Naive thymus-derived CD4-positive, alpha-beta T cell (primary cell): Measurements from ENCODE around the gene LCLAT1. TPM values are rescaled to one million over a fixed set of nuclear protein-coding genes. Genes with fewer than 3 reads are reported as not detected.
A peak's percentile ranks its signal among the peaks of the same experiment; 100 is the strongest.

ENCODE experiments used
- ATAC-seq: fragments of 150-1000 bp; cut with Tn5 transposase; 2 replicates; pipeline ENCODE4 v1.10.0; 2021; ENCODE audit warnings: mild to moderate bottlenecking, moderate library complexity
- CTCF ChIA-PET: fragments of 350-600 bp; sonication (Branson Sonifier 250); formaldehyde crosslinking; loops from one replicate; lab custom pipeline; 2021; ENCODE audit warnings: antibody characterized with exemption; lab: Charles Lee
- POLR2A ChIA-PET: fragments of 350-600 bp; sonication (Branson Sonifier 250); formaldehyde crosslinking; loops from one replicate; lab custom pipeline; 2021; ENCODE audit warnings: antibody characterized with exemption, inconsistent platforms; lab: Charles Lee
- DNase-seq, 9 donors: peaks; one replicate each; pipeline versions ENCODE4 v3.0.0 to v3.0.0-alpha.2; 2020 to 2022; ENCODE audit warnings: mixed read lengths in 1 of 9
- H3K27ac ChIP-seq: one replicate; pipeline ENCODE4 v1.7.0; 2013; ENCODE audit warnings: mild to moderate bottlenecking, low read depth, low read length, moderate library complexity
- H3K27me3 ChIP-seq, 2 donors: one replicate each; pipeline ENCODE4 v1.7.0; 2013; ENCODE audit warnings: low read length in 2 of 2, mild to moderate bottlenecking in 2 of 2, moderate library complexity in 2 of 2; ENCODE audit not compliant: control insufficient read depth in 2 of 2, insufficient read depth in 2 of 2
- H3K36me3 ChIP-seq, 3 experiments: 1 replicate in 2 of 3; 2 replicates in 1 of 3; pipeline ENCODE4 v1.7.0; 2013; ENCODE audit warnings: low read length in 3 of 3, mild to moderate bottlenecking in 3 of 3, moderate library complexity in 1 of 3; ENCODE audit not compliant: insufficient read depth in 3 of 3, control insufficient read depth in 2 of 3
- H3K4me1 ChIP-seq, 2 donors: one replicate each; pipeline ENCODE4 v1.7.0; 2013; ENCODE audit warnings: low read length in 2 of 2, mild to moderate bottlenecking in 2 of 2, moderate library complexity in 1 of 2; ENCODE audit not compliant: control insufficient read depth in 2 of 2, insufficient read depth in 2 of 2
- H3K4me3 ChIP-seq: 2 replicates; pipeline ENCODE4 v1.7.0; 2013; ENCODE audit warnings: mild to moderate bottlenecking, low read length
- H3K9me3 ChIP-seq, 3 experiments: 1 replicate in 2 of 3; 2 replicates in 1 of 3; pipeline ENCODE4 v1.7.0; 2013; ENCODE audit warnings: low read length in 3 of 3; ENCODE audit not compliant: control insufficient read depth in 2 of 3
- H3K27ac Mint-ChIP-seq, 9 donors: one replicate each; pipeline ENCODE4 v1.8.0; 2020 to 2022; ENCODE audit warnings: mixed read lengths in 9 of 9, mild to moderate bottlenecking in 8 of 9, moderate library complexity in 5 of 9, inconsistent platforms in 2 of 9
- H3K27me3 Mint-ChIP-seq, 5 donors: one replicate each; pipeline ENCODE4 v1.8.0; 2021 to 2022; ENCODE audit warnings: mixed read lengths in 5 of 5, mild to moderate bottlenecking in 1 of 5
- H3K36me3 Mint-ChIP-seq, 5 donors: one replicate each; pipeline ENCODE4 v1.8.0; 2020 to 2022; ENCODE audit warnings: mixed read lengths in 5 of 5, mild to moderate bottlenecking in 3 of 5, inconsistent platforms in 1 of 5
- H3K4me1 Mint-ChIP-seq, 7 donors: one replicate each; pipeline ENCODE4 v1.8.0; 2020 to 2022; ENCODE audit warnings: mixed read lengths in 7 of 7, mild to moderate bottlenecking in 3 of 7, inconsistent platforms in 1 of 7
- H3K4me3 Mint-ChIP-seq, 10 donors: one replicate each; pipeline ENCODE4 v1.8.0; 2020 to 2022; ENCODE audit warnings: mild to moderate bottlenecking in 10 of 10, mixed read lengths in 10 of 10, moderate library complexity in 6 of 10, inconsistent platforms in 2 of 10
- H3K9me3 Mint-ChIP-seq, 11 donors: one replicate each; pipeline ENCODE4 v1.8.0; 2020 to 2022; ENCODE audit warnings: mixed read lengths in 11 of 11, mild to moderate bottlenecking in 4 of 11, inconsistent platforms in 1 of 11, moderate library complexity in 1 of 11
- intact Hi-C, 2 donors: fragments of 100-400 bp; cut with micrococcal nuclease; formaldehyde crosslinking; loops; one replicate each; pipeline ENCODE4 v1.15.1; 2023
- polyA plus RNA-seq, 2 donors: library from polyadenylated mRNA; unstranded; fragments of 300-500 nt; fragmentation: Illumina TruSeq; gene quantifications; one replicate each; pipeline ENCODE4 v1.2.3, GENCODE V29; 2021
- total RNA-seq, 6 experiments: library from RNA in 5 of 6; stranded (reverse) in 5 of 6; gene quantifications; 1 replicate in 5 of 6; 2 replicates in 1 of 6; pipeline ENCODE4 v1.2.3 and lab custom pipeline; 2021 to 2026

The LCLAT1 gene
- total and polyA plus RNA-seq, 7 experiments from 2014 or later, result 16.2 to 37.6 (median 22.2) TPM

DNA sequence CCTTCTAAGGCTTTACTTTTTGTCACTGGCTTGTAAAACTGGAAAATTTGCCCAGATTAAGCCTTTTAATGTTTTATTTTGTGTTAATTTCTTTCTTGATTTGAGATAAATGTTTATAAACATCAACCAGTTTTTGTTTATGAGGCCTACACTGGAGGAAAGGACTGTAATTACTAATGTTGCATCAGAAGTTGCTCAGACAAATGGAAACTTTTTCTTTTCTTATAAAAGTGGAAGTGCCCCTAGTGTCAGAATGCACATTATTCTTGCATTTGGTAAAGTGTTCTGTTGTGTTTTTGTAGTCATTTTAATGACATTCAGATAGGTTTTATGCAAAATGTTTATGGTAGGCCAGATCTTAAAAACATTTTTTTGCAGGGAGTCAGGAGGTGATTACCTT, 25.3 kb downstream of the LCLAT1 start:
- peaks cover 0 to 20% of the 10 kb centered on the region in 2 donors for H3K4me1 ChIP-seq
- no peaks in the 10 kb centered on the region for H3K27me3 ChIP-seq
- peak overlapping the region in 2 of 9 donors; percentile 0 to 25 for H3K27ac Mint-ChIP-seq
- peaks cover 0 to 10% (median 3%) of the 10 kb centered on the region in 11 donors for H3K9me3 Mint-ChIP-seq
- no peak overlapping the region for H3K27ac ChIP-seq
- CTCF ChIA-PET, result interaction anchor here (1.1 to 6.0 kb wide), 3 partner anchors 10 to 238 kb away, joined by 3 to 51 read pairs (median 3); no protein-coding TSS in a partner anchor
- peaks cover 0 to 26% (median 13%) of the 10 kb centered on the region in 5 donors for H3K36me3 Mint-ChIP-seq
- H3K4me1 Mint-ChIP-seq, result peaks cover 14 to 78% (median 40%) of the 10 kb centered on the region in 7 donors
- H3K4me3 ChIP-seq, result no peak overlapping the region
- H3K9me3 ChIP-seq, result no peaks in the 10 kb centered on the region
- ATAC-seq (no peak), DNase-seq (peak in 1 of 9 donors; percentile 14)
- no peaks in the 10 kb centered on the region for H3K27me3 Mint-ChIP-seq
- H3K4me3 Mint-ChIP-seq, result no peak overlapping the region
- POLR2A ChIA-PET, result interaction anchor here (1.0 kb wide), 1 partner anchor 241 kb away, joined by 3 read pairs; the partner anchor contains the start of gene LBH
- H3K36me3 ChIP-seq, result no peaks in the 10 kb centered on the region
- intact Hi-C loops, result no loop called here

DNA sequence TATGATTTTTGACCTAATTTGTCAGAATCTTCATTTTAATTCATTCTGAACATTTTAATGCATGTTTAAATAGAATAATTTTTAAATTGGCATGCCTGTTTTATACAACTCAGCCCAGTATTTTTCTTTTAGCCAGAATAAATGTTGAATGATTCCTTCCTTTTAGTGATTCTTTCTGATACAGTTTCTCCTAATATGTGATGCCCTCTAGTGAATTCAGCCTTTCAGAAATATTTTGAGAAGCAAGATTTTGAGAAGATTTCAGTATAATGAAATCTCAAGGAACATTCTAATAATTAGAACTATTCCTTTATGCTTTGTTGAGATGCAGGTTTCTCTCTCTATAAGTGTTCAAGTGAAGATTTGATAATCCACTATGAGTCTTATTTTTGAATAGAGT, 28.5 kb downstream of the LCLAT1 start:
- peaks cover 0 to 20% of the 10 kb centered on the region in 2 donors for H3K4me1 ChIP-seq
- DNase-seq (peak in 5 of 9 donors; percentile 2 to 31 (median 15)), ATAC-seq (no peak)
- peaks cover 14 to 68% (median 27%) of the 10 kb centered on the region in 7 donors for H3K4me1 Mint-ChIP-seq
- peak overlapping the region in 1 of 10 donors; percentile 20 for H3K4me3 Mint-ChIP-seq
- intact Hi-C loops, result loop anchor here (1.0 to 2.0 kb wide), 11 partner anchors 29 to 310 kb away; partner anchors contain the start of genes LBH (in 1 of the 2) and LCLAT1 (in 1 of the 2)
- H3K9me3 ChIP-seq, result no peaks in the 10 kb centered on the region
- H3K4me3 ChIP-seq, result no peak overlapping the region
- peaks cover 0 to 13% (median 7%) of the 10 kb centered on the region in 5 donors for H3K36me3 Mint-ChIP-seq
- POLR2A ChIA-PET, result interaction anchor here (0.8 to 3.6 kb wide), 10 partner anchors 139 to 268 kb away, joined by 3 to 16 read pairs (median 4); no protein-coding TSS in a partner anchor
- H3K27ac Mint-ChIP-seq, result peak overlapping the region in 2 of 9 donors; percentile 5 to 8
- no peaks in the 10 kb centered on the region for H3K27me3 ChIP-seq
- CTCF ChIA-PET, result interaction anchor here (0.7 to 6.0 kb wide), 23 partner anchors 9 to 329 kb away, joined by 3 to 63 read pairs (median 4); partner anchors contain the start of genes LCLAT1 and YPEL5
- H3K27ac ChIP-seq, result no peak overlapping the region
- H3K27me3 Mint-ChIP-seq, result no peaks in the 10 kb centered on the region
- H3K9me3 Mint-ChIP-seq, result no peaks in the 10 kb centered on the region
- H3K36me3 ChIP-seq, result peaks cover 0 to 2% (median 0%) of the 10 kb centered on the region in 3 experiments

GRCh38 chr2:30476636-30477035, 29.6 kb downstream of the LCLAT1 start:
- H3K27me3 Mint-ChIP-seq, result no peaks in the 10 kb centered on the region
- no peaks in the 10 kb centered on the region for H3K9me3 Mint-ChIP-seq
- Histone ChIP-seq H3K27ac (no peak overlapping the region), H3K36me3 (peaks cover 0 to 4% (median 0%) of the 10 kb centered on the region in 3 experiments), H3K4me1 (peaks cover 0 to 23% of the 10 kb centered on the region in 2 donors), H3K9me3 (no peaks in the 10 kb centered on the region), H3K27me3 (no peaks in the 10 kb centered on the region), H3K4me3 (no peak overlapping the region)
- H3K36me3 Mint-ChIP-seq, result peaks cover 0 to 22% (median 15%) of the 10 kb centered on the region in 5 donors
- H3K4me1 Mint-ChIP-seq, result peaks cover 22 to 75% (median 35%) of the 10 kb centered on the region in 7 donors
- no peak overlapping the region for H3K4me3 Mint-ChIP-seq
- DNase-seq, result no peak
- ChIA-PET CTCF (interaction anchor here (0.6 to 6.0 kb wide), 20 partner anchors 10 to 387 kb away, joined by 3 to 63 read pairs (median 4); partner anchors contain the start of gene YPEL5), POLR2A (interaction anchor here (0.8 to 3.6 kb wide), 8 partner anchors 140 to 269 kb away, joined by 3 to 16 read pairs (median 4); no protein-coding TSS in a partner anchor)
- no peak overlapping the region for H3K27ac Mint-ChIP-seq
- intact Hi-C loops, result no loop called here
- no peak for ATAC-seq

GRCh38 chr2:30480703-30481322, 33.8 kb downstream of the LCLAT1 start:
- Histone ChIP-seq H3K36me3 (peaks cover 0 to 4% (median 0%) of the 10 kb centered on the region in 3 experiments), H3K9me3 (no peaks in the 10 kb centered on the region), H3K4me3 (no peak overlapping the region), H3K27me3 (no peaks in the 10 kb centered on the region), H3K27ac (no peak overlapping the region), H3K4me1 (peaks cover 0 to 16% of the 10 kb centered on the region in 2 donors)
- H3K27ac Mint-ChIP-seq, result peak overlapping the region in 7 of 9 donors; percentile 7 to 27 (median 14)
- peak overlapping the region in 1 of 10 donors; percentile 3 for H3K4me3 Mint-ChIP-seq
- DNase-seq, result no peak
- POLR2A ChIA-PET, result interaction anchor here (0.8 to 1.0 kb wide), 3 partner anchors 35 to 333 kb away, joined by 3 to 4 read pairs (median 3); no protein-coding TSS in a partner anchor
- no peak for ATAC-seq
- no peaks in the 10 kb centered on the region for H3K27me3 Mint-ChIP-seq
- H3K4me1 Mint-ChIP-seq, result peaks cover 11 to 56% (median 18%) of the 10 kb centered on the region in 7 donors
- intact Hi-C loops, result no loop called here
- H3K36me3 Mint-ChIP-seq, result peaks cover 0 to 28% (median 15%) of the 10 kb centered on the region in 5 donors
- CTCF ChIA-PET, result interaction anchor here (0.6 to 1.1 kb wide), 4 partner anchors 10 to 316 kb away, joined by 3 to 4 read pairs (median 3); no protein-coding TSS in a partner anchor
- no peaks in the 10 kb centered on the region for H3K9me3 Mint-ChIP-seq

GRCh38 chr2:30481323-30481800, 34.3 kb downstream of the LCLAT1 start:
- H3K4me3 ChIP-seq, result no peak overlapping the region
- ATAC-seq (peak; percentile 49), DNase-seq (no peak)
- no peaks in the 10 kb centered on the region for H3K27me3 Mint-ChIP-seq
- no peaks in the 10 kb centered on the region for H3K9me3 Mint-ChIP-seq
- H3K27me3 ChIP-seq, result no peaks in the 10 kb centered on the region
- peaks cover 0 to 4% (median 0%) of the 10 kb centered on the region in 3 experiments for H3K36me3 ChIP-seq
- H3K4me1 Mint-ChIP-seq, result peaks cover 11 to 57% (median 18%) of the 10 kb centered on the region in 7 donors
- peak overlapping the region in 6 of 9 donors; percentile 1 to 19 (median 14) for H3K27ac Mint-ChIP-seq
- peak overlapping the region in 2 of 10 donors; percentile 1 to 3 for H3K4me3 Mint-ChIP-seq
- H3K4me1 ChIP-seq, result peaks cover 0 to 13% of the 10 kb centered on the region in 2 donors
- CTCF ChIA-PET, result interaction anchor here (0.9 to 1.1 kb wide), 3 partner anchors 10 to 273 kb away, joined by 3 to 4 read pairs (median 3); no protein-coding TSS in a partner anchor
- intact Hi-C loops, result no loop called here
- POLR2A ChIA-PET, result interaction anchor here (0.9 kb wide), 1 partner anchor 247 kb away, joined by 3 read pairs; no protein-coding TSS in a partner anchor
- H3K36me3 Mint-ChIP-seq, result peaks cover 1 to 28% (median 15%) of the 10 kb centered on the region in 5 donors
- no peak overlapping the region for H3K27ac ChIP-seq
- no peaks in the 10 kb centered on the region for H3K9me3 ChIP-seq

GRCh38 chr2:30482011-30482410, 35.0 kb downstream of the LCLAT1 start:
- Histone ChIP-seq H3K4me3 (no peak overlapping the region), H3K27me3 (no peaks in the 10 kb centered on the region), H3K27ac (no peak overlapping the region), H3K4me1 (peaks cover 0 to 18% of the 10 kb centered on the region in 2 donors), H3K36me3 (peaks cover 0 to 4% (median 0%) of the 10 kb centered on the region in 3 experiments), H3K9me3 (no peaks in the 10 kb centered on the region)
- CTCF ChIA-PET, result no interaction called here
- POLR2A ChIA-PET, result interaction anchor here (0.9 kb wide), 1 partner anchor 247 kb away, joined by 3 read pairs; no protein-coding TSS in a partner anchor
- H3K4me1 Mint-ChIP-seq, result peaks cover 11 to 60% (median 23%) of the 10 kb centered on the region in 7 donors
- no peaks in the 10 kb centered on the region for H3K27me3 Mint-ChIP-seq
- DNase-seq (no peak), ATAC-seq (no peak)
- no peaks in the 10 kb centered on the region for H3K9me3 Mint-ChIP-seq
- no peak overlapping the region for H3K4me3 Mint-ChIP-seq
- H3K27ac Mint-ChIP-seq, result no peak overlapping the region
- intact Hi-C loops, result no loop called here
- H3K36me3 Mint-ChIP-seq, result peaks cover 3 to 28% (median 15%) of the 10 kb centered on the region in 5 donors
